Cardiac muscle cell (in vitro differentiated cells and primary cell): ENCODE data around the gene CCDC85C. TPM values are rescaled to one million over a fixed set of nuclear protein-coding genes. Genes with fewer than 3 reads are reported as not detected.
A peak's percentile ranks its signal among the peaks of the same experiment; 100 is the strongest.

Source experiments
- DNase-seq, 2 donors: peaks; one replicate each; pipeline versions ENCODE4 v3.0.0 to v3.0.0-alpha.2; 2010 to 2017; ENCODE audit warnings: low read depth in 1 of 2, low spot score in 1 of 2
- H3K27ac ChIP-seq: fragments of 200-600 bp; sonication (generic); 2 replicates; pipeline ENCODE4 v1.5.1; 2016
- H3K27me3 ChIP-seq: fragments of 200-600 bp; sonication (generic); 2 replicates; pipeline ENCODE4 v1.6.0; 2016; ENCODE audit warnings: control low read depth
- H3K36me3 ChIP-seq: fragments of 200-600 bp; sonication (generic); 2 replicates; pipeline ENCODE4 v1.5.1; 2016; ENCODE audit warnings: control low read depth
- H3K4me1 ChIP-seq: fragments of 200-600 bp; sonication (generic); 2 replicates; pipeline ENCODE4 v1.8.1; 2017; ENCODE audit warnings: low read depth, mild to moderate bottlenecking, mixed run types
- H3K4me3 ChIP-seq: fragments of 200-600 bp; sonication (generic); 2 replicates; pipeline ENCODE4 v1.5.1; 2016; ENCODE audit warnings: mild to moderate bottlenecking
- H3K9me3 ChIP-seq: fragments of 200-600 bp; sonication (generic); 2 replicates; pipeline ENCODE4 v1.5.1; 2017; ENCODE audit warnings: low read depth, mild to moderate bottlenecking, control low read depth
- CTCF ChIP-seq: IDR thresholded peaks from 2 replicates; pipeline ENCODE4 v1.5.1; 2012; ENCODE audit warnings: low read depth, mild to moderate bottlenecking, low read length
- polyA plus RNA-seq: library from polyadenylated mRNA; unstranded; fragments of >200 nt; fragmentation: Nextera tagmentation; extraction: Ambion mirVana; gene quantifications from 2 replicates; pipeline ENCODE4 v1.2.1, GENCODE V29; 2016
- total RNA-seq: library from RNA; depleted of rRNA; stranded (reverse); fragments of >200 nt; gene quantifications from 2 replicates; pipeline ENCODE4 v1.2.3, GENCODE V29; 2016

Gene CCDC85C
- total and polyA plus RNA-seq, 2 experiments from 2014 or later: 39.6 to 45.7 TPM

DNA sequence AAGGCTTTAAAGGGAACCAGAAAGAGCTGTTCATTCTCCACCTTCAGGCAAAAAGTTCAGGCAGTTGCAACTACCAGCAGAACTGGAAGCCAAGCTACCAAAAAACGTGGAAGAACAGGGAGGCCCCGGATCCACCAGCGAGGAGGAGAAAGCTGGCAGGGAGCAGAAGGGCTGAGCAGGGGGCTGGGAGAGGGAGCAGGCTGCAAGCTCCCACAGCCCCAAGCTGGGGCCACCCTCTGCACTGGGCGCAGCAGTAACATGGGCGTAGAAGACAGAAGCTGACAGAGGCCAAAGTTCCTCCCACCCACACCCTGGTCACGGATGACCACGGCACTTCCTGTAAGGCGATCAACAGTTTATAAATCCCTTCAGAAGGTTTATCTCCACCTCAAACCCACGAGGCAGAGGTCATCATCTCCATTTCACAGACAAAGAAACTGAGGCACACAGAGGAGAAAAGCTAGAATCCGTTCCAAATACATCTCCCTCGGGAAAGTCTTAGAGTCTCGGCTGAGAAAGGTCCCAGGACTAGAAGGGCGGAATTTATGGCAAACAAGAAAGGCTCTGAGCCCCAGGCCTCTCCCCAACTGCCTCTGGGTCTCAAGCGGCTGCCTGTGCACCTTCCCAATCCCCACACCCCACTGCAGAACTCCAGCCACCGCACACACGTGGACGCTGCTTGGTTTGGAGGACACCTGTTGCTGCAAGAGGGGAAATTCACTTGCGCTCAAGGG, 1.8 kb downstream of the CCDC85C start:
- no peak for TF ChIP-seq CTCF
- peak in 1 of 2 donors; percentile 41 for DNase-seq
- H3K4me1 ChIP-seq: peaks cover 40% of the 10 kb centered on the region

GRCh38 chr14:99601361-99601831, 2.6 kb downstream of the CCDC85C start:
- H3K27ac ChIP-seq: peak overlapping the region; percentile 55
- H3K27me3 ChIP-seq: no peaks in the 10 kb centered on the region

More for the DNA sequence above, 1.8 kb downstream of the CCDC85C start:
- peak overlapping the region; percentile 50 for H3K4me3 ChIP-seq
- no peaks in the 10 kb centered on the region for H3K27me3 ChIP-seq
- peak overlapping the region; percentile 55 for H3K27ac ChIP-seq
- H3K36me3 ChIP-seq: no peaks in the 10 kb centered on the region
- no peaks in the 10 kb centered on the region for H3K9me3 ChIP-seq

GRCh38 chr14:99600232-99600888, 3.6 kb downstream of the CCDC85C start:
- Histone ChIP-seq H3K36me3 (no peaks in the 10 kb centered on the region), H3K4me3 (no peak overlapping the region), H3K27me3 (no peaks in the 10 kb centered on the region), H3K9me3 (no peaks in the 10 kb centered on the region), H3K27ac (no peak overlapping the region), H3K4me1 (peaks cover 46% of the 10 kb centered on the region)
- TF ChIP-seq CTCF: no peak
- DNase-seq: no peak

More at GRCh38 chr14:99601361-99601831, 2.6 kb downstream of the CCDC85C start:
- Histone ChIP-seq H3K9me3 (no peaks in the 10 kb centered on the region), H3K4me3 (peak overlapping the region; percentile 50), H3K36me3 (no peaks in the 10 kb centered on the region), H3K4me1 (peaks cover 48% of the 10 kb centered on the region)
- peak; percentile 23 to 40 for DNase-seq
- no peak for TF ChIP-seq CTCF

DNA sequence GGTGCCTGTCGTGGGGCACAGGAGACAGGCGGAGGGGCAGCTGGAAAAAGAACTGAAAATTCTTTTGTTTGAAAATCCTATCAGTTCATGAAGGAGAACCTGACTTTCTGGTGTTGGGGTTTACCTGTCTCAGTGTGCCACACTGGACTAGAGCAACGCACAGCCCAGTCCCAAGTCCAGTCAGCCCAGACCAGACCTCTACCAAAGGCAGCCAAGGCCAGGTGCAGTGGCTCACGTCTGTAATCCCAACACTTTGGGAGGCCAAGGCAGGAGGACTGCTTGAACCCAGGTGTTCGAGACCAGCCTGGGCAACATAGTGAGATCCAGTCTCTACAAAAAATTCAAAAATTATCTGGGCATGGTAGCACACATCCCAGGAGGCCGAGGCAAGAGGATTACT, 4.6 kb downstream of the CCDC85C start:
- Histone ChIP-seq H3K4me3 (no peak overlapping the region), H3K27me3 (no peaks in the 10 kb centered on the region), H3K4me1 (peaks cover 46% of the 10 kb centered on the region), H3K9me3 (no peaks in the 10 kb centered on the region), H3K27ac (no peak overlapping the region), H3K36me3 (no peaks in the 10 kb centered on the region)
- DNase-seq: no peak
- TF ChIP-seq CTCF: no peak

GRCh38 chr14:99598774-99599173, 5.2 kb downstream of the CCDC85C start:
- Histone ChIP-seq H3K27ac (no peak overlapping the region), H3K9me3 (no peaks in the 10 kb centered on the region), H3K4me3 (no peak overlapping the region), H3K4me1 (peaks cover 46% of the 10 kb centered on the region), H3K36me3 (no peaks in the 10 kb centered on the region), H3K27me3 (no peaks in the 10 kb centered on the region)
- DNase-seq: no peak
- TF ChIP-seq CTCF: no peak
